ENCODE results near the gene UNC5A.
"Not testable (repeated sequence)": the region's sequence is repeated elsewhere in the genome, so short reads cannot be mapped to it uniquely, and the experiment has no call there.

The UNC5A gene

DNA sequence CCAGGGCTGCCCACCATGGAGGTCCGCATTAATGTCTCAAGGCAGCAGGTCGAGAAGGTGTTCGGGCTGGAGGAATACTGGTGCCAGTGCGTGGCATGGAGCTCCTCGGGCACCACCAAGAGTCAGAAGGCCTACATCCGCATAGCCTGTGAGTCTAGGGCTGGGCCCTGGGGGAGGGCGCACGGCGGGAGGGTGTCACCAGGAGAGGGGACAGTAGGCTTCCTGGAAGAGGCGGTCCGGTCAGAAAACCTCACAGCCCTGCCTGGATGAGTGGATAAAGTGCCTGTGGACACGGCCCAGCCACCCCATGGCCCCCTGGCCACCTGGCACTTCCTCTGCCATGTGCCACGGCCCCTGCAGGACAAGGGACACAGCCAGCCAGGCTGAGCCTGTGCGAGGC lies 57.8 kb downstream of the UNC5A start:
- DNase-seq (ENCODE audit: low read depth, low spot score) = no peak
- POLR2A ChIA-PET = no interaction called here
- CTCF ChIA-PET = interaction anchor here (1.8 kb wide), 1 partner anchor 12 kb away, joined by 3 read pairs; no protein-coding TSS in a partner anchor
- TF ChIP-seq CTCF (IDR thresholded peaks at IDR 0.05; ENCODE audit: insufficient read depth, low read length, missing control alignments) = no peak
- no peak overlapping the region for H3K4me3 ChIP-seq (ENCODE audit: low read depth, low read length)

DNA sequence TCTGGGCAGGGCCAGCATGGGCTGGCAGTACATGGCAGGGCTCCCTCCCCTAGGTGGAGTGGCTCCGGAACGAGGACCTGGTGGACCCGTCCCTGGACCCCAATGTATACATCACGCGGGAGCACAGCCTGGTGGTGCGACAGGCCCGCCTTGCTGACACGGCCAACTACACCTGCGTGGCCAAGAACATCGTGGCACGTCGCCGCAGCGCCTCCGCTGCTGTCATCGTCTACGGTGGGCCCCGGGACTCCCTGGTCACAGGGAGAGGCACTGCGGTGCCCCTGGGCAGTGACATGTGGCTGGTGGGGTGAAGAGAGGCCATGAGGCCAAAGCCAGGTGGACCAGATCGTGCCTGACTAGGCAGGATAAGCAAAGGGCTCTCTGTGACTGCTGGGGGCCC lies 58.4 kb downstream of the UNC5A start:
- DNase-seq (ENCODE audit: low read depth, low spot score) = no peak
- no peak overlapping the region for H3K4me3 ChIP-seq (ENCODE audit: low read depth, low read length)
- POLR2A ChIA-PET = no interaction called here
- CTCF ChIA-PET = no interaction called here
- TF ChIP-seq CTCF (IDR thresholded peaks at IDR 0.05; ENCODE audit: insufficient read depth, low read length, missing control alignments) = no peak

- ChIA-PET POLR2A (no interaction called here), CTCF (interaction anchor here (1.5 kb wide), 1 partner anchor 31 kb away, joined by 4 read pairs; no protein-coding TSS in a partner anchor)
- no peak for TF ChIP-seq CTCF (IDR thresholded peaks at IDR 0.05; ENCODE audit: insufficient read depth, low read length, missing control alignments)
- no peak overlapping the region for H3K4me3 ChIP-seq (ENCODE audit: low read depth, low read length)
- no peak for DNase-seq (ENCODE audit: low read depth, low spot score)
Measured at GRCh38 chr5:176869501-176870109, 59.2 kb downstream of the UNC5A start.

- CTCF ChIA-PET = interaction anchor here (1.5 kb wide), 1 partner anchor 31 kb away, joined by 4 read pairs; no protein-coding TSS in a partner anchor
- no peak for DNase-seq (ENCODE audit: low read depth, low spot score)
- H3K4me3 ChIP-seq (ENCODE audit: low read depth, low read length) = no peak overlapping the region
- TF ChIP-seq CTCF (IDR thresholded peaks at IDR 0.05; ENCODE audit: insufficient read depth, low read length, missing control alignments) = peak; percentile 53
- POLR2A ChIA-PET = no interaction called here
Measured at GRCh38 chr5:176870110-176870591, 59.8 kb downstream of the UNC5A start.

GRCh38 chr5:176870644-176871043 lies 60.3 kb downstream of the UNC5A start:
- DNase-seq (ENCODE audit: low read depth, low spot score); POLR2A ChIA-PET; H3K4me3 ChIP-seq (ENCODE audit: low read depth, low read length): not testable (repeated sequence)
- CTCF ChIA-PET = interaction anchor here (1.5 kb wide), 1 partner anchor 30 kb away, joined by 4 read pairs; no protein-coding TSS in a partner anchor

DNA sequence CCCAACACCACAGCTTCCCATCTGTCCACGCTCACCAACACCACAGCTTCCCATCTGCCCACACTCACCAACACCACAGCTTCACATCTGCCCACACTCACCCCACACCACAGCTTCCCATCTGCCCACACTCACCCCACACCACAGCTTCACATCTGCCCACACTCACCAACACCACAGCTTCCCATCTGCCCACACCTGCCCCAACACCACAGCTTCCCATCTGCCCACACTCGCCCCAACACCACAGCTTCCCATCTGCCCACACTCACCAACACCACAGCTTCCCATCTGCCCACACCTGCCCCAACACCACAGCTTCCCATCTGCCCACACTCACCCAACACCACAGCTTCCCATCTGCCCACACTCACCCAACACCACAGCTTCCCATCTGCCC lies 62.2 kb downstream of the UNC5A start:
- POLR2A ChIA-PET; H3K4me3 ChIP-seq (ENCODE audit: low read depth, low read length); DNase-seq (ENCODE audit: low read depth, low spot score); CTCF ChIA-PET: not testable (repeated sequence)

GRCh38 chr5:176873011-176873410 lies 62.7 kb downstream of the UNC5A start:
- POLR2A ChIA-PET; H3K4me3 ChIP-seq (ENCODE audit: low read depth, low read length); DNase-seq (ENCODE audit: low read depth, low spot score); CTCF ChIA-PET: not testable (repeated sequence)

GRCh38 chr5:176873541-176874172 lies 63.3 kb downstream of the UNC5A start:
- no peak for TF ChIP-seq CTCF (IDR thresholded peaks at IDR 0.05; ENCODE audit: insufficient read depth, low read length, missing control alignments)
- no peak overlapping the region for H3K4me3 ChIP-seq (ENCODE audit: low read depth, low read length)
- no peak for DNase-seq (ENCODE audit: low read depth, low spot score)
- CTCF ChIA-PET = interaction anchor here (1.5 kb wide), 1 partner anchor 12 kb away, joined by 3 read pairs; no protein-coding TSS in a partner anchor
- POLR2A ChIA-PET = no interaction called here
